ENCODE data around the gene MAGI1. TPM values are rescaled to one million over a fixed set of nuclear protein-coding genes. Genes with fewer than 3 reads are reported as not detected.

MAGI1 gene
- polyA plus RNA-seq, 1 of the 3 experiments (the other 2 are of a cell fraction) = 10.3 TPM

DNA sequence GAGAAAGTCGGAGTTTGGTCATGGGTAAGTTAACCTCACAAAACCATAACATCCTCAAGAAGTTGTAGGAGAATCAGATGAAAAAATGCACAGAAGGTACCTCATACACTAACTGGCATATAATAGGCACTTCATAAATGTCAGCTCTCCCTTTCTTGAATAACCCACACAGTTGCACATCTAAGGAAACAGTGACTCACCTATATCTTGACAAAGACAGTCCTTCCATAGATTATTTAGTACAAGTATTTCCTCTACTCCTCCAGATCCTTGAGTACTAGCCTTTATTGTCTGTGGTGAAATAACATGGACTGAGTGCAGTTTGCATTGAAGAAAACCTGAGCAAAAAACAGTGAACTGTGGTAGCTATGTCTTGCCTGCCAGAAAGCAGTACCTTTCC, 46.6 kb downstream of the MAGI1 start:
- H3K27me3 ChIP-seq (ENCODE audit: insufficient read depth) = no peaks in the 10 kb centered on the region
- no peak overlapping the region for H2AFZ ChIP-seq (ENCODE audit: low read depth)
- ChIA-PET CTCF (interaction anchor here (1.6 kb wide), 2 partner anchors 13 to 28 kb away, joined by 3 to 4 read pairs; no protein-coding TSS in a partner anchor), POLR2A (no interaction called here)
- peaks cover 61% of the 10 kb centered on the region; the same call in 1 of the 2 replicates for H3K79me2 ChIP-seq (ENCODE audit: insufficient read depth)
- H3K36me3 ChIP-seq (replicated peaks in 1 of 2; ENCODE audit: control insufficient read depth in 1 of 2, insufficient read depth in 2 of 2, low read length in 1 of 2) = no peaks in the 10 kb centered on the region
- H3K4me2 ChIP-seq = no peak overlapping the region
- H4K20me1 ChIP-seq (ENCODE audit: insufficient read depth) = peaks cover 6% of the 10 kb centered on the region; the same call in 1 of the 2 replicates
- H3K4me1 ChIP-seq (ENCODE audit: control insufficient read depth in 1 of 2, insufficient read depth in 2 of 2, low read depth in 1 of 2, low read length in 1 of 2) = no peaks in the 10 kb centered on the region; a peak in 1 of 4 replicates
- TF ChIP-seq ELF1 (IDR thresholded peaks at IDR 0.05) = no peak
- TF ChIP-seq RCOR1 (IDR thresholded peaks at IDR 0.05; ENCODE audit: low read length) = no peak
- TF ChIP-seq MAX (IDR thresholded peaks at IDR 0.05; ENCODE audit: low read depth) = no peak
- no peak for TF ChIP-seq JUND (IDR thresholded peaks at IDR 0.05)
- TF ChIP-seq RAD21 (IDR thresholded peaks at IDR 0.05; ENCODE audit: low read length) = no peak
- TF ChIP-seq EZH2phosphoT487 (IDR thresholded peaks at IDR 0.05; ENCODE audit: borderline replicate concordance, low read depth) = no peak
- no peak for TF ChIP-seq SIN3A (IDR thresholded peaks at IDR 0.05; ENCODE audit: borderline replicate concordance, low read depth, low read length)
- TF ChIP-seq, protein P1, sequence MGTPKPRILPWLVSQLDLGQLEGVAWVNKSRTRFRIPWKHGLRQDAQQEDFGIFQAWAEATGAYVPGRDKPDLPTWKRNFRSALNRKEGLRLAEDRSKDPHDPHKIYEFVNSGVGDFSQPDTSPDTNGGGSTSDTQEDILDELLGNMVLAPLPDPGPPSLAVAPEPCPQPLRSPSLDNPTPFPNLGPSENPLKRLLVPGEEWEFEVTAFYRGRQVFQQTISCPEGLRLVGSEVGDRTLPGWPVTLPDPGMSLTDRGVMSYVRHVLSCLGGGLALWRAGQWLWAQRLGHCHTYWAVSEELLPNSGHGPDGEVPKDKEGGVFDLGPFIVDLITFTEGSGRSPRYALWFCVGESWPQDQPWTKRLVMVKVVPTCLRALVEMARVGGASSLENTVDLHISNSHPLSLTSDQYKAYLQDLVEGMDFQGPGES (IDR thresholded peaks at IDR 0.05; ENCODE audit: low read depth, low read length) = no peak
- TF ChIP-seq RFX5 (IDR thresholded peaks at IDR 0.05; ENCODE audit: low read length) = no peak
- TF ChIP-seq TAF1 (IDR thresholded peaks at IDR 0.05; ENCODE audit: borderline replicate concordance, low read depth, low read length) = no peak
- TF ChIP-seq FOSL2 (IDR thresholded peaks at IDR 0.05; ENCODE audit: borderline replicate concordance, low read depth) = no peak
- no peak for TF ChIP-seq USF1 (IDR thresholded peaks at IDR 0.05; ENCODE audit: borderline replicate concordance, low read depth)
- no peak for TF ChIP-seq MEF2A (IDR thresholded peaks at IDR 0.05; ENCODE audit: borderline replicate concordance, low read depth)
- TF ChIP-seq YY1 (IDR thresholded peaks at IDR 0.05; ENCODE audit: low read depth) = no peak
- TF ChIP-seq FOXM1 (IDR thresholded peaks at IDR 0.05; ENCODE audit: low read depth) = no peak
- no peak for TF ChIP-seq NRF1 (IDR thresholded peaks at IDR 0.05; ENCODE audit: low read depth, low read length)
- H3K9ac ChIP-seq = no peak overlapping the region
- DNase-seq = no peak
- no peaks in the 10 kb centered on the region for H3K9me2 ChIP-seq
- 86% methylated on average over 1 of the region's 1 CpG for WGBS (ENCODE audit: low lambda C conversion rate)
- no peak overlapping the region for H3K27ac ChIP-seq (ENCODE audit: low read depth in 2 of 2, low read length in 1 of 2)
- H3F3A ChIP-seq (replicated peaks; ENCODE audit: insufficient read depth) = peaks cover 7% of the 10 kb centered on the region
- H3K9me3 ChIP-seq = no peaks in the 10 kb centered on the region
- H3K4me3 ChIP-seq (ENCODE audit: low read depth in 2 of 2, low read length in 1 of 2) = no peak overlapping the region

Data from SK-N-SH (cell line).